GM21390 (cell line): ENCODE measurements around the gene KLHL40.

Experiments
- ATAC-seq: cut with Tn5 transposase; IDR thresholded peaks from one replicate; pipeline ENCODE4 v1.9.1; 2021; ENCODE audit not compliant: unreplicated experiment

KLHL40 gene

DNA sequence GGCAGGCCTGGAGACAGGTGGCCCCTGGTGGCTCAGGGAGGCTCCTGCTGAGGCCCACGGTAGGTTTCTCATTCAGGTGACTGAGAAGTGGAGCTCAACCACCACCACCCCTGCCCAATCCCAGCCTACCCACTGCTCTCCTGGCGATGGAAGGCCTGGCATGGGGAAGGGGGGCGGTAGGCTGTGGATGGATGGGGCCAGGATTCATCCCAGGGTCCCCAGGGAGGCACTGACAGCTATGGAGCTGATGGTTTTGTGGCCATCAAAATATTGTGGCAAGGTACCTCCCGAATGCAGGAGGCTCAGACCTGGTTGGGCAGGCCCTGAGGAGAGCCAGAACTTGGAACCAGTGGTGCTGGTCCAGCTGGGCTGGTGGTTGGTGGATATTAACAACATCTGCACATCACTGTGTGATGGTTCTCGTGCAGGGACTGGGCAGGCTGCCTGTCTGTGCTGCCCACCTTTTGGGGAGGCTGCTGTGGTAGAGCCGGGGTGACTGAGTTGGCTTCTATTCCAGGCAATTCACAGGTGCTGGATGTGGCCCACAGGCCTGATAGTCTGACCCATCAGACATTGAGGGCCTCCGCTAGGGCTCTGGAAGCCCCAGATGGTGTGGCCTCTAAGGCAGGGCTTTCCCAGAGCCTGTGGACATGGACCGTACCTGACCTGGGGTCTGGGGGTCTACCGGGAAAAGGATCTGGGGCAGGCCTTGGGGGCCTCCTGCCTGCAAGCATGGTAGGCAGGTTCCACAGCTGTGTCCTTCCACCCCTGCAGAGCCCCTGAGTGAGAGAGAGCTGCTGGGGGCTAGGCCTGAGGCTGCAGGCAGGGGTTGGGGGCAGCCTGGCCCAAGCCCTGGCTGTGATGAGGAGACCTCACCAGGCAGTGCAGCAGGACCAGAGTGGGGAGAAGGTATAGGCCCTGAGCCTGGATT lies 28.4 kb upstream of the KLHL40 start:
- no peak for ATAC-seq

DNA sequence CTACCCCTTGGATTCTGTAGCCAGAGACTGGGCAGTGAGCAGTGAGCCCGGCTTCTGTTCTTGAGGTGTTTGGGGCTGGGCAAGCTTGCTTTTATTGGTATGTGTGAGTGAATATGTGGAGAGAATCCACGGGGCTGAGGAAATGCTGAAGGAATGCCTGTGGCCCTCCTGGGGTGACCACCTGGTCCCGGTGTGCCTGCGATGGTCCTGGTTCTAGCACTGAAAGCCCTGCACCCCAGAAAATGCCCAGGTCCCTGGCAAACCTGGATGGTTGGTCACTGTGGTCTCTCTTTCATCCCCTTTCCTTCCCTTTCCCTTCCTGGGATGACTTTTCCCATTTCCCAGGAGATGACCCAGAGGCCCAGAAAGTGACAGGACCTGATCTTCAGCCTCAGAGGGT lies 27.7 kb upstream of the KLHL40 start:
- no peak for ATAC-seq

DNA sequence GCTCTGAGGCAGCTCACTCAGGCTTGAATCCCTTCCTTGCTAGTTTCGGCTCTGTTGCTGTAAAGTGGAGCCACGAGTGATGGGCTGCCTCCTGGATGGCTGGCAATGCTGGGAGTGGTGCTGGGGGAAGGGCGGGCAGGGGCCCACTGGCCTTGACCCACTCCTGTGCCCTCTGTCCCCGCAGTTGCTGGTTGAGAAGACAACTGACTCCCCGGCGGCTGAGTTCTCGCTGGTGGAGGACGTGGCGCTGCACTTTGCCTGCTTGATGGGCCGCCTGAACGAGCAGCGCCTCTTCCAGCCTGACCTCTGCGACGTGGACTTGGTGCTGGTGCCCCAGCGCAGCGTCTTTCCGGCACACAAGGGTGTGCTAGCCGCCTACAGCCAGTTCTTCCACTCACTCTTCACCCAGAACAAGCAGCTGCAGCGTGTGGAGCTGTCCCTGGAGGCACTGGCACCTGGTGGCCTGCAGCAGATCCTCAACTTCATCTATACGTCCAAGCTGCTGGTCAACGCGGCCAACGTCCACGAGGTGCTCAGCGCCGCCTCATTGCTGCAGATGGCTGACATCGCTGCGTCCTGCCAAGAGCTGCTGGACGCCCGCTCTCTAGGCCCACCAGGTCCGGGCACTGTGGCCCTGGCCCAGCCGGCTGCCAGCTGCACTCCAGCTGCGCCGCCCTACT lies 27.1 kb upstream of the KLHL40 start:
- no peak for ATAC-seq

DNA sequence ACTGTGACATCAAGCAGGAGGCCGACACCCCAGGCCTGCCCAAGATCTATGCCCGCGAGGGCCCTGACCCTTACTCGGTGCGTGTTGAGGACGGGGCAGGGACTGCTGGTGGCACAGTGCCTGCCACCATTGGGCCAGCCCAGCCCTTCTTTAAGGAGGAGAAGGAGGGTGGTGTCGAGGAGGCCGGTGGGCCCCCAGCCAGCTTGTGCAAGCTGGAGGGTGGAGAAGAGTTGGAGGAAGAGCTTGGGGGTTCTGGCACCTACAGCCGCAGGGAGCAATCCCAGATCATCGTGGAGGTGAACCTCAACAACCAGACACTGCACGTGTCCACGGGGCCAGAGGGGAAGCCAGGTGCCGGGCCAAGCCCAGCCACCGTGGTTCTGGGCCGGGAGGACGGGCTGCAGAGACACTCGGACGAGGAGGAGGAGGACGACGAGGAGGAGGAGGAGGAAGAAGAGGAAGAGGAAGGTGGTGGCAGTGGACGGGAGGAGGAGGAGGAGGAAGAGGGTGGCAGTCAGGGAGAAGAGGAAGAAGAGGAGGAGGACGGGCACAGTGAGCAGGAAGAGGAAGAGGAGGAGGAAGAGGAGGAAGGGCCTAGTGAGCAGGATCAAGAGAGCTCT lies 26.5 kb upstream of the KLHL40 start:
- no peak for ATAC-seq

DNA sequence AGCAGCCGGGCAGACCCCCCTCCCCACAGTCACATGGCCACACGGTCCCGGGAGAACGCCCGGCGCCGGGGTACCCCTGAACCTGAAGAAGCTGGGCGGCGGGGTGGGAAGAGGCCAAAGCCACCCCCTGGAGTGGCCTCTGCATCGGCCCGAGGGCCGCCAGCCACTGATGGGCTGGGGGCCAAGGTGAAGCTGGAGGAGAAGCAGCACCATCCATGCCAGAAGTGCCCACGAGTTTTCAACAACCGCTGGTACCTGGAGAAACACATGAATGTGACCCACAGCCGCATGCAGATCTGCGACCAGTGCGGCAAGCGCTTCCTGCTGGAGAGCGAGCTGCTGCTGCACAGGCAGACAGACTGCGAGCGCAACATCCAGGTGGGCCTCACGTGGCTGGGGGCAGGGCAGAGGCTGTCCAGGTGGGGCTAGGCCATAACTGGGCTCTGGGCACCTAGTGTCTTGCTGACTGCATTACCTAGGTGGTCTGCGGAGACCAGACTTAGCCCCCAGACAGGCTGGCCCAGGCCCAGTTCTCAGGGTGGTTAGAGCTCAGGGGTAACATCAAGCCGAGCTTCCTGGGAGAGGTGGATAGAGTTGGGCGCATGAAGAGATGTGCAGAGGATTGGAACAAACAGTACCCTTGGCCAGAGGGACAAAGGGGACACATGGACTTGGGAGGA lies 25.7 kb upstream of the KLHL40 start:
- no peak for ATAC-seq

DNA sequence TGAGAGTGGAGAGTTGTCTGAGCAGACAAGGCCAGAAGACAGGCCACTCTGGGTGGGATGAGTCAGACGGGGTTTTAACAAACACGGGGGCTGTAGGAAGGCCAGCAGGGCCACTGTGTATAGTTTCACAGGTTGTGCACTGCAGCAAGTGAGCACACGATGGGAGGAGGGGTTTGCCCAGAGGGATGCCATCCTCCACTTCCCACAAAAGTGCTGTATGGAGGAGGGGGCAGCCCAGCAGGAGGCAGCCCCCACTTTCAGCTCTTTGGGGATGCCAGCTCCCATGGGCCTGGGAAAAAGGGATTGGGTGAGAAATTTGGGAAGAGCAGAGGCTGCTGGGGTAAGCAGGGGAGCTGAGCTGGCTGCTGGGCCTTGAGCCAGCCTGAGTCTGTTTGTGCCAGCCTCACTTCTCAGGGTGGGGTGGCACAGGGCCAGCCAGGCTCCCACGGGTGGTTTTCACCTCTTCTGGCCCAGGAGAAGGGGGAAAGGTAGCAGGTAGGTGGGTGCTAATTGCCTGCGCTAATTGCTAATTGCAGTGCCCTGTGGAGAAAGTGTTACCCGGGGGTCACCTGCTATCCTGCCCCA lies 25.1 kb upstream of the KLHL40 start:
- ATAC-seq, result no peak

DNA sequence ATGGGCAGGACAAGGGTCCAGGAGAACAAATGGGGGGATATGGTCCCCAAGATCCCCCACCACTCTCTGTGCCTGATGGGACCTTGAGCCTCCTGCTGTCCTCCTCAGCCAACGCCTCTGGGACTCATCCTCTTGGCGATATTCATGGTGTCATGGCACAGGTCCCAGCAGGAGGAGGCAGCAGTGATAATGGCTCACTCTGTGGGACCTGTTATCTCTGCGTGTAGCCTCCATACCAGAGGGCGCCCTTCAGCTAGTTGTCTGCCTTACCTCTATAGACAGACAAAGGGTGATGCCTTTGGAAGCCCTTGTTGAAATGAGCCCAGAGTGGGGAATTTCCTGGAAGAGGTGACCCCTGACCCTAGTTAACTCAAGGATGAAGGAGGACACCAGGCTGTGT lies 24.4 kb upstream of the KLHL40 start:
- no peak for ATAC-seq

DNA sequence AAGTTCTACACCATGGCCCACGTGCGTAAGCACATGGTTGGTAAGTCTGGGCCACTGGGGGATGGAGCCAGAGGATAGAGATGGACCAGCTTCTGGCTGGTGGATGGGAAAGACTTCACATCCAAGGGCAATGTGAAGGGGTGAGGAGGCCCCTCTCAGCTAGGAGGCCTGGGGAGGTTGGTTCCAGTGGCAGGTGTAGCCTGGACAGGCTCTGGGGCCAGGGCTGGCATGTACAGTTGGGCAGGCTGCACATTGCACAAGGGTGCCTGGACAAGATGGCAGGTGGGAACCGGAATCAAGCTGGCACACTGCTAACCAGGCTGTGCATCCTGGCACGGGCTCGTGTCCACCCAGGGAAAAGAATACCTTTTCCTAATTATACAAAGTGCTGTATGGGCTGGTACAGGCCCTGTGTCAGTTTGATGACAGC lies 23.7 kb upstream of the KLHL40 start:
- ATAC-seq, result no peak

DNA sequence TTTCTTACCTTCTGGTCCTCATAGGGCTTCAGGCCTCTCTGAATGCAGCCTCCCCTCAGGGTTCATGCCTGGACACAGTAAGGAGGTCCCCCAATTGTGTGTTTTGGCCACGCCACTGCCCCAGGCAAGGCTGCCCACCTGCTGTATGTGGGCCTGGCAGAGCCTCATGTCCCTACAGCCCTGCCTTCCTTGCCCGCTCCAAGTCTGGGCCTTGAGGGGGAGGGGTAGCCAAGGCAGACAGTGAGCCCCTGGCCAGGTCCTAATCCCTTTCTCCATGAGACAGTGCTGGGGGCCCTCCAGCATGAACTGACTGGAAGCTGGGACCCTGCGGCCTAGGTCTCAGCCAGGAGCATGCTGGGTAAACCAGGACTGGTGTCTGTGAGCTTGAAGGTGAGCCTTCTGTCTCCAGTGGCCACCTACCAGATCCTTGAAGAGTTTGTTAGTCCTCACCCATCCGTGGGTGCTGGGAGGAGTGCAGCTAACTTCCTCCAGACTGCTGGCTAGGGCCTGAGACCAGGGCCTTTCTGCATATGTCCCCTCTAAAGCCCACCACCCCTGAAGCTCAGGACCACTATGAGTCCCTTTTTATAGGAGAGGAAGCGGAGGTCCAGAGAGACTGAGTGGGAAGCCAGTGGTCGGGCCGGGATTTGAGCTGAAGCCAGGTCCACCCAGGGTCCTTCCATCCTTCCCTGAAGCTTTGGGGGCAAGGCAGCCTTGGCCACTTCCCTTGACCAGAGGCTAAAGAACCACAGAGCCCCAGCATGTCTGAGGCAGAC lies 23.1 kb upstream of the KLHL40 start:
- ATAC-seq, result no peak

DNA sequence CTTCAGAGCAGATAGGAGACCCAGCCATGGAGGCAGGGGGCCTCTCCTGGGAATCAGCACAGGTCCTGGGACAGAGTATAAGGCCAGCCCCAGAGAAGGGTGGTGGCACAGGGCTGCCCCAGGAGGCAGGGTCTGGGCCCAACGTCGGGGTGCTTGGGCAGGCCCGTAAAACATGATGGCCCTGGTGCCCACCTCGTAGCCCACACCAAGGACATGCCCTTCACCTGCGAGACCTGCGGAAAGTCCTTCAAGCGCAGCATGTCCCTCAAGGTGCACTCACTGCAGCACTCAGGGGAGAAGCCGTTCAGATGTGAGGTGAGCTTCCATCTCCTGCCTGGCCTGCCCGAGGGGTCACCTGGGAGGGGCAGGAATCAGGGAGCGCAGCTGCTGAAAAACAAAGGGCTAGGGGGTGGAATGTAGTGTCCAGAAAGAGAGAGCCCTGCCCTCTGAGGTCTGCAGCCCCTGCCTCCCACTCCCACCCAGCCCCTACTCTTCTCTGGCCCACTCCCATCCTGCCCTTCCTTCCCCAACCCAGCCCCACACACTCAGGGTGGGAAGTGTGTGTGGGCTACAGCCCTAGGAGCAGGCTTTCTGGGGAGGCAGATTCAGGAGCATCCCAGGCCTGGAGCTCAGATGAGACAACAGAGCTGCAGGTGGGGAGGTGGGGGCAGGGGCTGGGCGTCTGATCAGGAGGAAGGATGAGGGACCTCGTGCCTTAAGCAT lies 22.4 kb upstream of the KLHL40 start:
- ATAC-seq, result no peak

DNA sequence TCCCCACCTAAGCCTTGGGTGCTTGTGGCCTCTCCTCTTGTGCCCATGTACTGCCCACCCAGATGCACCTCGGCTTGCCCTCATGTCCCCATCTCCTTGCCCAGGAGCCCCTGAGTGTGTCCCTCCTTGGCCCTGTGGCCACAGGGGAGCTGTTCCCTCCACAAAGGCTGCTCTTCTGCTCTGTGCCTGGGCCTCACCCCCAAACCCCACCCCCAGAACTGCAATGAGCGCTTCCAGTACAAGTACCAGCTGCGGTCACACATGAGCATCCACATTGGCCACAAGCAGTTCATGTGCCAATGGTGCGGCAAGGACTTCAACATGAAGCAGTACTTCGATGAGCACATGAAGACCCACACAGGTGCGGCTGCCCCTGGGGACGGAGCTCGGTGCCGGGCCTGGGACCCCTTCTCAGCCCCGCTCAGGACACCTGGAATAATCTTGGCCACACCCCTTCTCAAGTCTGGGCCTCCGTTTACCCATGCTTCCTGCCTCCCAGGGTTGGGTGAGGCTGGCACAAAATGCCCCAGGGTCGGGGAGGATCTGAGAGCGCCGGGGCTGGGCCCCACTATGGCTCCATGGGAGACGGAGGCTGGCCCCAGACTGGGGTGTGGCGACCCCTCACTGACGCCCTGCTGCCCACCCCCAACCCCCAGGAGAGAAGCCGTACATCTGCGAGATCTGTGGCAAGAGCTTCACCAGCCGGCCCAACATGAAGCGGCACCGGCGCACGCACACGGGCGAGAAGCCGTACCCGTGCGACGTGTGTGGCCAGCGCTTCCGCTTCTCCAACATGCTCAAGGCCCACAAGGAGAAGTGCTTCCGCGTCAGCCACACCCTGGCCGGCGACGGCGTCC lies 21.5 kb upstream of the KLHL40 start:
- no peak for ATAC-seq

DNA sequence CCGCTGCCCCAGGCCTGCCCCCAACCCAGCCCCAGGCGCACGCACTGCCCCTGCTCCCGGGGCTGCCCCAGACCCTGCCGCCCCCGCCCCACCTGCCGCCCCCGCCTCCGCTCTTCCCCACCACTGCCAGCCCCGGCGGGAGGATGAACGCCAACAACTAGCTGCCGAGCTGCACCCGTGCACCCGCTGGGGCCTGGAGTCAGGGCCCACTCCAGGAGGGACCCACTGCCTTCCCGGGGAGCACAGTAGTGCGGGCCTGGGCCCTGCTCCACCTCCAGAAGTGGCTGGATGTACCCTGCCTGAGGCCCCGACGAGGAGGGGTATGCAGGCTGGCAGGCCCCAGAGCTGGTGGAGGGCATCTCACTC lies 20.9 kb upstream of the KLHL40 start:
- ATAC-seq, result no peak

DNA sequence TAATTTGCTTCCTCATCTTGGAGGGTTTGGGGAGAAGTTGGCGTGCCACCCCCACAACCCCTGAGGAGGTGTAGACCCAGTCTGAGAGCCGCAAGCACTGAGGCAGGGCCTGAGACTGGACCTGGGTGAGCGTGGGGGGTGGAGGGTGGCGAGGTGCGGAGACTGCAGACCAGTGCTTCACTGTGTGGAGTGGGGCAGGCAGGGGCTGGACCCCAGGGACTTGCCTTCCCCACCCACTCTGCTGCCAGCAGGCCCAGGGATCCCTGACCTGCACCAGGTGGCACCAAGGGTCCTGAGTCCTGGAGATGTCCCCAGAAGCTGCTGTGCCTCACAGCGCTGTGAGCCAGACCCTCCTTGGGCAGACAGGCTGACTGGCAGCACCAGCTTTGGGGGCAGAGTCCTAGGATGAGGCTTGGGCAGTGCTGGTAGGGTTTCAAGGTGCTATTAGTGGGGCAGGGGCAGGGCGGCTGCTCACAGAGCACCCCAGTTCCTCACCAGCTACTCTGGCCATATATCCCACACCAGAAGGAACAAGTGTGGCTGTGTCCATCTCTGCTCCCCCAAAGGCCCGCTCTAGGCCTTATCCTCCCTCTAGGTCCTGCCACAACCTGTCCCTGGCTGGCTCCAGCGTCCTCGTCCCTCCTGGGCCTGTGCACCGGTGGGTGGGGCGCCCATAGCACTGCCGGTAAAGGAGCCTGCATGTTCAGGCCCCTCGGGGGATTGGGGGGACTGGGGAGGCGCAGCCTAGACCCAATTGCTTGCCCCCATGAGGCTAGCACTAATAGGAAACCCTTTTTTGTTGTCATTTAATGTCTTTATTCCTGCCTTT lies 20.1 kb upstream of the KLHL40 start:
- no peak for ATAC-seq

DNA sequence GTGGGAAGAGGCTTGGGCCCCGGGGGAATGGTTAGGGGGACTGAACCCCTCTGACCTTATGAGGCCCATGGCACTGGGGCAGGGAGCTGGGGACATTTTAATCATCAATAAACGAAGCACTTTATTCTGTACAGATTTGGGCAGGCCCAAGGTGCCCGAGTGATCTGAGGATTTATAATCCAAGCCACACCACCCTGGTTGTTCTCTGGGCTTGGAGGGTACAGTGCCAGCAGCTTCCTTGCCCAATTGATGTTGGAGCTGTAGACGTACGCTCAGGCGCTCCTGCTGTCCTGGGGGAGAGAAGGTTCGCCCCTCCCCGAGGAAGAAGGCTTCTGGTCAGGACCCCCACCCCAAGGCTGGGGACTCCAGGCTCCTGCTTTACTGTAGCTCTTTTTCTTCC lies 19.3 kb upstream of the KLHL40 start:
- ATAC-seq, result no peak

DNA sequence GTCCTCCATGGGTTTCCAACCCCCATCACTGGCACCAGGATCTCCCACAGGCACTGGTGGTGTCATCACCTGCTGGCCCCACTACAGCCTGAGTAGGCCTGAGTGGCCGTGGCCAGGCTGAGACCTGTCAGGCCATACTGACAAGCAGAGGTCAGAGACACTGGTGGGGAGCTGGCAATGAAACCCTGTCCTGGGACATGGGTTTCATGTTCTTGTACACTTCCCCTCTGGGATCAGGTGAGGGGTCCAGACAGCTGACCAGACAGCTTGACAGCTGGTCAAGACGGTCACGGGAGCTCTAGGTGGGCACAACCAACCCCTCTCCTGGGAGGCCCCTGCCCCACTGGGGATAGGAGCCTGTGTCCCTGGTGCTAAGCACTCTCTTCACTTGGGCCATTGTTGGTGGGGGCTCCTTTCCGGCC lies 18.7 kb upstream of the KLHL40 start:
- ATAC-seq, result no peak

DNA sequence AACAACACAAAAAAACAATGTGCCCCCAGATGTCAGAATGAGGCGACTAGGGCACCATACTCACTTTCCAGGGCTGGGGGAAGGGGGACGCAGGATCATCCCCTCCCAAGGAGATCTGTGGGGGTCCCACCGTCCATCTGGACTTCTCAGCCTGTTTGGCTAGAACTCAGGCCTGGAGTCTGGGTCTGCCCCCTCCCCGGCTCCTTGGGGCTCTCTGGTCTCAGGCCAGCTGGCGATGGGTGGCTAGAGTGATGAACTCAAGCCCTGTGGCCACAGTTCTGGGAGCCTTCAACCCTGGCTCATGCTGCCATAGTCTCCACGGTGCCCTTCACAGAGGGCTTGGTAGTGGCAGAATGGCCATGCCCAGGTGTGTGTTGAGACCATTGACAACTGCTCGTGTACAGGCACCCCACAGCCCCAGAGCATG lies 18.2 kb upstream of the KLHL40 start:
- ATAC-seq, result no peak

DNA sequence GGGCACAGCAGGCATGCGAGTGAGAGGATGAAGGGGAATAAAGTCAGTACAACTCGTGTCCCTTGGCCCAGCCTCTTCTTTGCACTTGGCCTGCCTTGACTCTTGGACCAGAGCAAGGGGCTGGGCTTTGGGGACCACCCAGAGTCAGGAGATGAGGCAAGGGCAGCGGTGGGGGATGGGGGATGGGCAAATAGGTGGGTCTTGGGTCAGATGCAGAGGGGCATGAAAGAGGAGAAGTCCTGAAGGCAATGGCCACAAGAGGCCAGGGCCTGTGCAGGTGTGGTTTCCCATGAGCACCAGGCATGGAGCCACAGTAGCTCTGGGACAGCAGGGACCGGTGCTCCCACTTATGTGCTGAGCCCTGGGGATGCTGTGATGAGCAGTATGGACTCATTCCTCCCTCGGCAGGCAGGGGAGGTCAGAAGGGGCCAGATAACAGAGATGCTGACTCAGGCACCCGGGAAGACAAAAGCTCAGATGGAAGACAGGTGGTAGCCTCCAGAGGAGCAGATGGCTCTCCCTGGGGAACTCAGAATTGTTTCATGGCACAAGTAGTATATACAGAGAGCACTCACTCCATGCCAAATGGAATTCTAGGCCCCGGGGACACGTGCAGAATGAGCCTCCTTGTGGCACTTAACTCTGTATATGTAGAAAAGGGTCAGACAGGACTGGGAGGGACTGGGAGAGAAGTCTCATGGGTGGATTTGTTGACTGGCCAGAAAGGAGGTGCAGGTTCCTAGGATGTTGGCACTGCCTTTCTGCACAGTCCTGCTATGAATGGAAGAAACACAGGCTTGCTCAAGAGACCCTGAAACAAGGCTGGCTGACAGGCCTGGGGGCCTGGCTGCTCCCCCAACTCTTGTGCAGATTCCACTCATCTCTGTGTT lies 17.6 kb upstream of the KLHL40 start:
- no peak for ATAC-seq
